ENCODE results near the gene HMBS. TPM values are rescaled to one million over a fixed set of nuclear protein-coding genes. Genes with fewer than 3 reads are reported as not detected.

The HMBS gene
- polyA plus RNA-seq, 4 donors, result 25.6 to 29.4 (median 28.8) TPM

DNA sequence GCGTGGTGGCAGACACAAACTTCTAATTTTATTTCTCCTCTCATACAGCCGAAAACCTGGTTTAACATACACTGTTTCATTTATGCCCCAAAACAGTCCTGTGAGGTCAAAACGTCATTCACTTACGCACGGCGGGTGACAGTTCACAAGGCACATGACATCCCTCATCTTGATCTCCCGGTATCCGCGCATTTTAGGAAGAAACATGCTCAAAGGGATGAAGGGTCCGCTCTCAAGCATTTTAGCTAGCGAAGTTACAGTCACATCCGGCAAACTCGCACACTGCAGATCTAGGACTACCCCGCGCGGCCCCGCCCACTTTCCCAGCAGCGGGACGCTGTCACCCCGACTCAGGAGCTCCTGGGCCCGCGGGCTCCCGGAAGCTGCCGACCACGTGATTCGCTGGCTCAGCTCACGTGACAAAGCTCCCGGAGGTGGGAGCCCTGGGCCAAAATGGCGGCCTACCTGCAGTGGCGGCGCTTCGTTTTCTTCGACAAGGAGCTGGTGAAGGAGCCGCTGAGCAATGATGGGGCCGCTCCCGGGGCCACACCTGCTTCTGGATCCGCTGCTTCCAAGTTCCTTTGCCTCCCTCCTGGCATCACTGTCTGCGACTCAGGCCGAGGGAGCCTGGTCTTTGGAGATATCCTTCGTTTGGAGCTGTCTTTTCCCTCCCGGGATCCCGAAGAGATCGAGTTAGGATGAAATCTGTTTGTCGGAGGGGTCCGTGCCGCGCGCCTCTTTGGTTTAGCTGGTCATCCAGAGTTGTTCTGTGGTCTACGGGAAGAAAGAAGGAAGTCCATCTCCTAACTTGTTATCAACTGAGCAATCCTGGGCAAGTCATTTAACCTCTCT, 17.1 kb upstream of the HMBS start, which contains the start of gene VPS11:
Gene VPS11 (plus strand): TSS at position 448 of the 852 bp plus-strand sequence. CDS start 6 bp downstream, at position 454.
- DNase-seq (ENCODE audit: low read depth in 4 of 4, low spot score in 2 of 4), result peak; percentile 77 to 94 (median 86)

DNA sequence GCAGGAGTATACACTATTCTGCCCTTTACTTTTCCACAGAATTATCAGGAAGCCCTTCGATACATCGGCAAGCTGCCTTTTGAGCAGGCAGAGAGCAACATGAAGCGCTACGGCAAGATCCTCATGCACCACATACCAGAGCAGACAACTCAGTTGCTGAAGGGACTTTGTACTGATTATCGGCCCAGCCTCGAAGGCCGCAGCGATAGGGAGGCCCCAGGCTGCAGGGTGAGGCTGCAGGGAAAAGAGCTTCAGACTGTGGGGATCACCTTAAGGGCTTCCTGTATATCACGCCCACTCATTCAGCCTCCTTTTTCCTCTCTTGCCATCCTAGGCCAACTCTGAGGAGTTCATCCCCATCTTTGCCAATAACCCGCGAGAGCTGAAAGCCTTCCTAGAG, 6.8 kb upstream of the HMBS start:
- no peak for DNase-seq (ENCODE audit: low read depth in 4 of 4, low spot score in 2 of 4)

- no peak for DNase-seq (ENCODE audit: low read depth in 4 of 4, low spot score in 2 of 4)
Measured at GRCh38 chr11:119078675-119079420, 5.8 kb upstream of the HMBS start.

DNA sequence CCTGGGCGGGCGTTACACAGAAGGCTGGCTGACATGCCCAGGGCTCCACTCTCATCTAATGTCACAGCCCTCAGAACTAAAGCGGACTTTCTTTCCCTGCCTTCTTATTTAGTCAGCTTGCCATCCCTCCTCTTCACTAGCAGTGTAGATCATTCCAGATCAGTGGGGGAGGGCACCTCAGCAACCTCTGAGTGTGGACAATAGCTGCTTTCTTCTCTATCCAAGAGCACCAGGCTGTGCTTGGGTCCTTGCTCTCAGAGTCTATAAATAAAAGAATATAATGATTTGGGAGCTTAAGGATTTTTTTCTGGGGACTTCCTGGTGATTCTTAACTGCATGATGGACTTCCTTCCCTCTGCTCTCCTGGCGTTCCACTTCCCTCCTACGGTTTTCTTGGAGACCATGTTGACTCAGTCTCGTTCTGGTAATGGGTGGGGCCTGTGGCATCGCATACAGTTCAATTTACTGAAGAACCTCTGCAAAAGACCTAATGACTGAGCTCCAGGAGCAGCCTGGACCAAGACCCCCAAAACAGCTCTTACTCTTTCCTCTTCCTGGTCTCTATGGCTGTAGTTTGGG, 2.9 kb upstream of the HMBS start:
- no peak for DNase-seq (ENCODE audit: low read depth in 4 of 4, low spot score in 2 of 4)

GRCh38 chr11:119085437-119085847, 761 bp downstream of the HMBS start:
- DNase-seq (ENCODE audit: low read depth in 4 of 4, low spot score in 2 of 4), result no peak

DNA sequence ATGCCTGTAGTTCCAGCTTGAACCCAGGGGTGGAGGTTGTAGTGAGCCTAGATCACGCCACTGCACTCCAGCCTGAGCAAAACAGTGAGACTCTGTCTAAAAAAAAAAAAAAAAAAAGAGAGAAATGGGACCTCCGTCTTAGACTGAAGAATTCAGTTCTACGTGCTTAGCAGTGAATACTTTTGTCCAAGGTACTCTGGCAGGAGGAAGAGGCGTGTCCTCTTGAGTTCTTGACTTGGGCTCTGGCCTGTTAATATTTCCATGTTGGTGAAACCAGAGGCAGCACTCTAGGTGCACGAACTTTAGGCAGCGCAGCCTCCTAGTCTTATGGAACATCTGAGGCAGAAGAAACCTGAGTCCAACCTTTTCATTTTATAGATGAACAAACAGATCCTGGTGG, 2.4 kb downstream of the HMBS start:
- no peak for DNase-seq (ENCODE audit: low read depth in 4 of 4, low spot score in 2 of 4)

DNA sequence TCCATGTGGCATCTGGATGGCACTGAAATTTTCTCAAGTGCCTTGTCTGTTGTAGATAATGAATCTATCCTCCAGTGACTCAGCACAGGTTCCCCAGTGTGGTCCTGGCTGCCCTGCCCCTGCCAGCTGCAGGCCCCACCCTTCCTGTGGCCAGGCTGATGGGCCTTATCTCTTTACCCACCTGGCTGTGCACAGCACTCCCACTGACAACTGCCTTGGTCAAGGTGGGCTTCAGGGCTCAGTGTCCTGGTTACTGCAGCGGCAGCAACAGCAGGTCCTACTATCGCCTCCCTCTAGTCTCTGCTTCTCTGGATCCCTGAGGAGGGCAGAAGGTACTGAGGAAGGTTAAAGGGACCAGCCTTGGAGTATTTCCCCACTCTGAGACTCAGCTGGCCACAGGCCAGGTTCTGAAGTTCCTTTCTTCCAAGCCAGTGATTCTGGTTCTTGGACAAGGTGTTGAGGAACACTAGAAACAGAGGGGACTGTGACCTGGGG, 3.1 kb downstream of the HMBS start:
- no peak for DNase-seq (ENCODE audit: low read depth in 4 of 4, low spot score in 2 of 4)

DNA sequence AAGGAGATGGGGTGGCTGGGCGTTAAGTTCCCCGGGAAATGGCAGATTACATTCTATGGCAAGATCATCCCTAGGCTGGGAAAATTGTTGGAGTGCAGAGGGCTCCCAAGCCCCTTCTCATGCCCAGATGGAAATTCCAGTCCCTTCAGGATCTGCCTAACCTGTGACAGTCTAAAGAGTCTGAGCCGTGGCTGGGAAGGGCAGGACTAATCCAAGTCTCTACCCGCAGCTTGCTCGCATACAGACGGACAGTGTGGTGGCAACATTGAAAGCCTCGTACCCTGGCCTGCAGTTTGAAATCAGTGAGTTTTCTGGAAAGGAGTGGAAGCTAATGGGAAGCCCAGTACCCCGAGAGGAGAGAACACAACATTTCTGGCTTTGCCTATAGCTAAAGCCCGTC, 3.7 kb downstream of the HMBS start:
- no peak for DNase-seq (ENCODE audit: low read depth in 4 of 4, low spot score in 2 of 4)

DNA sequence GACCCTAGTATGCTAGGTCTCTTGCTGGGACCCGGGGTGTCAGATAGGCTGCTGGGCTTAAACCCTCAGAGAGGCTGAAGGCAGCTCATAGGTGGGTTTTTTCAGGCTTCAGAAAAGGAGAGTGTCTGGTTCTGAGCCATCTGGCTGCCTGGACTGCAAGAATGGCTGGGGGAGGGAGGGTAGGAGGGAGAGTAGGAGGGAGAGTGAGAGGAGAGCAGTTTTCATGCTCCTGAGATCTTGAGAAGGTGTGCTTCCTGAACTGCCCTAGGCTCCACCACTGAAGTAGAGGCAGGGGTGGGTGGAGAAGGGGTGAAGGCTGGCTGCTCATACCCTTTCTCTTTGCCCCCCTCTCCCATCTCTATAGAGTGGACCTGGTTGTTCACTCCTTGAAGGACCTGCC, 4.6 kb downstream of the HMBS start:
- DNase-seq (ENCODE audit: low read depth in 4 of 4, low spot score in 2 of 4), result no peak

DNA sequence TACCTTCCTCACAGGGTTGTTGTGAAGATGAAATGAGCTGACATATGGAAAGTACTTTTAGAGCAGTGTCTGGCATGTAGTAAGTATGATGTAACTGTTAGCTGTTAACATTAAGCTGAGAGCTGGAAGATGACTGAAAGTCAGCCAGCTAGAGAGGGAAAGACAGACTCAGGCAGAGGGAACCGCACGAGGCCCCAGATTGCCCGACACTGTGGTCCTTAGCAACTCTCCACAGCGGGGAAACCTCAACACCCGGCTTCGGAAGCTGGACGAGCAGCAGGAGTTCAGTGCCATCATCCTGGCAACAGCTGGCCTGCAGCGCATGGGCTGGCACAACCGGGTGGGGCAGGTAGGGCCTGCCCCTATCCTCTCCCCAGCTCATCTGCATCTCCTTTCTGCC, 6.5 kb downstream of the HMBS start:
- no peak for DNase-seq (ENCODE audit: low read depth in 4 of 4, low spot score in 2 of 4)

DNA sequence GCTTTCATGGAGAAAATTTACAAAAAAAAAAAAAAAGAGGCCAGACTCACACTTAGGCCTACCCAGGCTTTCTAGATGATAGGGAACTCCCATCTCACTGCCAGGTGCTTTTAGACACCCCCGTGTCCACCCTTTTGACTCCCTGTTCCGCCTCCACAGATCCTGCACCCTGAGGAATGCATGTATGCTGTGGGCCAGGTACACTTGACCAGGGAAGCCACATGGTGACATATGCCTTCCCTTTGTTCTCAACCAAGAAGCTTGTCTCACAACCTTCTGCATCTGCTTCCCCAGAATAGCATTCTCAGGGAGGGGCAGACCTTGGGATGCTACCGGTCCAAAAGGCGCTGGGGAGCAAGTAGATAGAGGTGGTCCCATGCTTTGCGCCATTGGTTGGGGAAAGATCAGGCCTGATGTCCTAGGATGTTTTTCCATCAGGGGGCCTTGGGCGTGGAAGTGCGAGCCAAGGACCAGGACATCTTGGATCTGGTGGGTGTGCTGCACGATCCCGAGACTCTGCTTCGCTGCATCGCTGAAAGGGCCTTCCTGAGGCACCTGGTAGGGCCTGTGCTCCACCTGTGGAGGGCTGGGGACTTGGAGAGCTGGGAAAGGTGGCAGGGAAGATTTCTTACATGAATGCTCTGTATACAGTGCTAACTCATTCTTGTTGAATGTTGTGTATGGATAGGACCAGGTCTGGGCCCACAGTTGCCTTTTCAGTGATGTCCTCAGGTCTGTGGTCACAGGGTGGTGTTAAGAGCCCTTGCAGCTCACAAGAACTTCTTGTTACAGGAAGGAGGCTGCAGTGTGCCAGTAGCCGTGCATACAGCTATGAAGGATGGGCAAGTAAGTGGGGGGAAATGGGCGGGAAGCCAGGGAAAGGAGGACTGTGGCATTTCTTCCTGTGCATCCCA, 7.5 kb downstream of the HMBS start:
- no peak for DNase-seq (ENCODE audit: low read depth in 4 of 4, low spot score in 2 of 4)

DNA sequence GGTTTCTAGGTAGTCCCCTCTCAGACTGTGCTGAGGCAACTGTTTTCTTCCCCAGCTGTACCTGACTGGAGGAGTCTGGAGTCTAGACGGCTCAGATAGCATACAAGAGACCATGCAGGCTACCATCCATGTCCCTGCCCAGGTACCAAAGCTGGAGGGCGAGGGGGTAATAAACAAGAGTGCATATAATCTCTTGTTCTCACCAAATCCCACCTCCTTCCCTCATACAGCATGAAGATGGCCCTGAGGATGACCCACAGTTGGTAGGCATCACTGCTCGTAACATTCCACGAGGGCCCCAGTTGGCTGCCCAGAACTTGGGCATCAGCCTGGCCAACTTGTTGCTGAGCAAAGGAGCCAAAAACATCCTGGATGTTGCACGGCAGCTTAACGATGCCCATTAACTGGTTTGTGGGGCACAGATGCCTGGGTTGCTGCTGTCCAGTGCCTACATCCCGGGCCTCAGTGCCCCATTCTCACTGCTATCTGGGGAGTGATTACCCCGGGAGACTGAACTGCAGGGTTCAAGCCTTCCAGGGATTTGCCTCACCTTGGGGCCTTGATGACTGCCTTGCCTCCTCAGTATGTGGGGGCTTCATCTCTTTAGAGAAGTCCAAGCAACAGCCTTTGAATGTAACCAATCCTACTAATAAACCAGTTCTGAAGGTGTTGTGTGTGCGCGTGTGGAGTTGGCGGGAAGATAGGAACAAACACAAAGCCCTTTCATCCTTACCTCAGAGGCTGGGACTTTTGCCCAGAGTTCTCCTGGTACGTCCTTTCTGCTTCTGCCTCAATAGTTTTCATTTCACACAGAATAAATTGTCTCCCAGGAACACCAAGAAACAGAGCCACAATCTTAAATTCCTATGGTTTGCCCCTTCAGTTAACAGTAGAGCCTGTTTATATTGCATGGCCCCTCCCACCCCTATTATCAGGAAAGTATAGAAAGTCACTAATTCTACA, 8.5 kb downstream of the HMBS start:
- no peak for DNase-seq (ENCODE audit: low read depth in 4 of 4, low spot score in 2 of 4)

DNA sequence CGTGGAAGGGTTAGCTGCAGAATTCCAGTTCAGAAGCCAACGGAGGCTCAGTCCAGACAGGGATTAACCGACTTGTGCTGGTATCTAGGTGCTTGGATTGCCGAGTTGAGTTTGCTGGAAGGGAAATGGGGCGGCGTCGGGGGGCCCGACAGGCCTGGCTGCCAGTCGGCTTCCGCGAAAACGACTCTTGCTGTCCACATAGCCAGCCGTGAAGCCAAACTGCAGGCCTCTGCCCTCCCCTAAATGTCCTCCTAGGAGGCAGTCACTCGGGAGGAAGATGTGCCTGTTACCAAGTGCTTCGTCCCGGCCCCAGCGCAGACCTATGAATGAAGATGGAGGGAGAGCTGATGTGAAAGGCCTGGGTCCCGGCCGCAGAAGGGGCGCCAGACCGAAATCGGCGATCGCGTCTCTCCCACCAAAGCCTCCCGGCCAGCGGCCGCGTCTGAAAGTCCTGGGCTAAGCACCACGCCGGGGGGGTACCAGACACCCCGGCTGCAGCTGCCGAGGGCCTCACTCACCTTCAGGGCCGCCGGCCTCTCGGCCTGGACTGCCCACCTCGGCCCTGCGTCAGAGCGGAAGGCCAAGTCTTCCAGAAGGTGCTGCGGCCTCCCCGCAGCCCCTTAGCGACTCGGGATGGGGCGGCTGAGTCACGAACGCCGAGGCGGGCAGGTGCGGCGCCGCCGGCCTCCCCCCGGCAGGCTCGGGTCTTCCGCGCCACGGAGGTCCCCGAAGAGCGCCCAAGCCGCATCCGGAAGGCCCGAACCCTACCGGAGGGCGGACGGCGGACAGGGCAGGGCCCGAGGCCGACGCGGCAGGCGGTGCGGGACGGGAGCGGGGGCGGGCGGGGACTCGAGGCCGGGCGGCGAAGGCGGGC, 9.5 kb downstream of the HMBS start:
- no peak for DNase-seq (ENCODE audit: low read depth in 4 of 4, low spot score in 2 of 4)

DNA sequence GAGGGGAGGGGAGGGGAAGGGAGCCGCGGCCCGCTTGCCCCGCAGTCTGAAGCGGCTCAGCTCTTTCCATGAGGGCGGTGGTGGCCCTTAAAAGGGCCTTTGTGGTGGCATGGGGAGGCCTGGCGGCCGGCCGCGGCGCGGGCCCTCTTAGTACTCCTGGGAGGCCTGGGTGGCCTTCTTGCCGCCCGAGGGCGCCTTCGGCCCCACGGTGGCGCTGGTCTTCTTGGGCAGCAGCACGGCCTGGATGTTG, 10.1 kb downstream of the HMBS start:
- peak in 1 of 4 donors; percentile 63 for DNase-seq (ENCODE audit: low read depth in 4 of 4, low spot score in 2 of 4)

DNA sequence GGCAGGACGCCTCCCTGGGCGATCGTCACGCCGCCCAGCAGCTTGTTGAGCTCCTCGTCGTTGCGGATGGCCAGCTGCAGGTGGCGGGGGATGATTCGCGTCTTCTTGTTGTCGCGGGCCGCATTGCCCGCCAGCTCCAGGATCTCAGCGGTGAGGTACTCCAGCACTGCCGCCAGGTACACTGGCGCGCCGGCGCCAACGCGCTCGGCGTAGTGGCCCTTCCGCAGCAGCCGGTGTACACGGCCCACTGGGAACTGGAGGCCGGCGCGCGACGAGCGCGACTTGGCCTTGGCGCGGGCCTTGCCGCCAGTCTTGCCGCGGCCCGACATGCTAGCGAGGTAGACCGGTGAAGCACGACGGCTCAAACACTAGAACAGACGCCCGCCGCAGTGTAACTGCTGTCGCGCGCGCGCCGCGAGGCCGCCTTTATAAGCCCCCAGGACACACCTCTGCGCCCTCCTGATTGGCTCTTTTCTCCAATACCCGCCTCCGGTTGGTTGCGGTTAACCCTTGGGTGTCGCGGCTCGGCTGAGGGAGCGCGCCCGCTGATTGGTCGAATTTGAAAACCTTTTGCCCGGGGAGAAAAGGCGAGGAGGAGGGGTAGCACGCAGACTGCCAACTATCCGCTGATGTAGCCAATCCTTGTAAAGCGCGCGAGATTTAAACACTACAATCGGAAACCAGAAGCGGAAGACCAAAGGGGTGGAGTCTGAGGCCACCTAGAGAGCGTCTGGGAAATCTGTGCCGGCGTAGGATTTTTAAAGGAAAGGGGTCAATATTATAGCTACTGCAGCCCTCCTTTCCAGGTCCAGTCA, 10.6 kb downstream of the HMBS start:
- DNase-seq (ENCODE audit: low read depth in 4 of 4, low spot score in 2 of 4), result peak; percentile 96 to 99 (median 99)

DNA sequence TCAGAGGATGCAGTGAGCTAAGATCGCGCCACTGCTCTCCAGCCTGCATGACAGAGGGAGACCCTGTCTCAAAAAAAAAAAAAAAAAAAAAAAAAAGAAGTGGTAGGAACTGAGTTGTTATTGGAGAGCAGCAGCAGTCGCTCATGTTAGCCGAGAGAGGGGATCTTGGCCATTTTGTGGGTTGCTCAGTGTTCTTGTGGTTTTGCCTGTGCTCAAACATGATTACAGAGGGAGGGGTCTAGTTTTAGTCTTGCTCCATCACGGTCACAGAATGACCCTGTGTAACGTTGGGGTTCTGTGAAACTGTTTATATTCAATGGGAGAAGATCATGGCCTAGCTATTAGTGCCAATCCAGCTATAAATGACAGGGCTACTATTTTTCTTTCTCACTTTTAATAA, 15.0 kb downstream of the HMBS start:
- no peak for DNase-seq (ENCODE audit: low read depth in 4 of 4, low spot score in 2 of 4)

- no peak for DNase-seq (ENCODE audit: low read depth in 4 of 4, low spot score in 2 of 4)
Measured at GRCh38 chr11:119100246-119100970, 15.7 kb downstream of the HMBS start.
